ENCODE results near the gene GRIA4. TPM values are rescaled to one million over a fixed set of nuclear protein-coding genes. Genes with fewer than 3 reads are reported as not detected.

GRIA4 gene
- polyA plus RNA-seq, 3 donors = not detected

- no peaks in the 10 kb centered on the region for H4K20me1 ChIP-seq (ENCODE audit: insufficient read depth, low read length)
- H3K27me3 ChIP-seq (ENCODE audit: control insufficient read depth in 2 of 2, insufficient read depth in 2 of 2, low read length in 2 of 2) = peaks cover 0 to 2% of the 10 kb centered on the region in 2 donors
- intact Hi-C loops (cut with micrococcal nuclease) = no loop called here
- H3K79me2 ChIP-seq (ENCODE audit: insufficient read depth, low read length) = no peaks in the 10 kb centered on the region
- no peak for DNase-seq
- no peaks in the 10 kb centered on the region for H3K4me1 ChIP-seq (ENCODE audit: control insufficient read depth in 1 of 2, insufficient read depth in 2 of 2, low read length in 2 of 2)
- no peaks in the 10 kb centered on the region for H3K36me3 ChIP-seq (replicated peaks in 1 of 2; ENCODE audit: control insufficient read depth in 1 of 2, insufficient read depth in 2 of 2, low read length in 2 of 2)
- H2AFZ ChIP-seq (ENCODE audit: insufficient read depth, low read depth, low read length, poor library complexity, severe bottlenecking) = no peak overlapping the region
- Mint-ChIP-seq H3K36me3 (no peaks in the 10 kb centered on the region), H3K27me3 (ENCODE audit: low read depth in 3 of 3) (peaks cover 0 to 5% (median 2%) of the 10 kb centered on the region in 3 donors), H3K4me3 (no peak overlapping the region), H3K9me3 (peaks cover 0 to 6% (median 3%) of the 10 kb centered on the region in 7 donors), H3K27ac (no peak overlapping the region), H3K4me1 (no peaks in the 10 kb centered on the region)
- no peak overlapping the region for H3K4me2 ChIP-seq (replicated peaks; ENCODE audit: extremely low read depth, low read length, poor library complexity, severe bottlenecking)
- H3K27ac ChIP-seq (ENCODE audit: low read depth in 1 of 2, low read length in 2 of 2) = no peak overlapping the region
- H3K9ac ChIP-seq (ENCODE audit: insufficient read depth, low read length, poor library complexity, severe bottlenecking) = no peak overlapping the region
- no peak overlapping the region for H3K4me3 ChIP-seq (replicated peaks in 1 of 3; ENCODE audit: low read depth in 2 of 3, low read length in 3 of 3)
- no peak for TF ChIP-seq CTCF (IDR thresholded peaks at IDR 0.05)
- H3K9me3 ChIP-seq (replicated peaks in 1 of 2; ENCODE audit: control insufficient read depth in 1 of 2, insufficient read depth in 1 of 2, low read length in 2 of 2) = no peaks in the 10 kb centered on the region
- WGBS (ENCODE audit: insufficient coverage) = 80% methylated on average over 1 of the region's 2 CpGs
Measured at GRCh38 chr11:106031202-106031810, 421.4 kb downstream of the GRIA4 start.

Small RNA genes within 50 kb of the gene (small RNA-seq; reads per million reads assigned to genes)
- gene RNU4-55P (ENCODE audit: insufficient read length, low read depth) = not detected
- gene RNU6-277P (ENCODE audit: insufficient read length, low read depth) = not detected
